NB4 (cell line): ENCODE data around the gene SUCO.

Experiments
- DNase-seq: peaks from one replicate; pipeline ENCODE4 v3.0.0; 2010; ENCODE audit warnings: low read depth
- H3K4me3 ChIP-seq: one replicate; pipeline ENCODE4 v1.5.1; 2011; ENCODE audit warnings: mild to moderate bottlenecking, low read depth, low read length, moderate library complexity
- CTCF ChIP-seq: IDR thresholded peaks from one replicate; pipeline ENCODE4 v1.5.1; 2012; ENCODE audit warnings: low read depth, low read length
- MYC ChIP-seq: IDR thresholded peaks from 2 replicates; pipeline ENCODE4 v1.6.1; 2011; ENCODE audit warnings: low read depth, low read length
- POLR2A ChIP-seq: IDR thresholded peaks from 2 replicates; pipeline ENCODE4 v1.6.1; 2011; ENCODE audit warnings: mild to moderate bottlenecking; ENCODE audit not compliant: insufficient read length; ENCODE audit errors: extremely low read depth
- TF ChIP-seq, protein P1 (sequence below): IDR thresholded peaks from 2 replicates; pipeline ENCODE4 v1.6.1; 2011; ENCODE audit warnings: low read depth, low read length

The SUCO gene

GRCh38 chr1:172531412-172532182 is 1.4 kb upstream of the SUCO start:
- no peak for DNase-seq
- H3K4me3 ChIP-seq = peak overlapping the region; percentile 81
- TF ChIP-seq POLR2A (no peak), MYC (no peak), CTCF (no peak)
- TF ChIP-seq, protein P1, sequence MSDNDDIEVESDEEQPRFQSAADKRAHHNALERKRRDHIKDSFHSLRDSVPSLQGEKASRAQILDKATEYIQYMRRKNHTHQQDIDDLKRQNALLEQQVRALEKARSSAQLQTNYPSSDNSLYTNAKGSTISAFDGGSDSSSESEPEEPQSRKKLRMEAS = no peak

GRCh38 chr1:172532183-172532699 is 709 bp upstream of the SUCO start:
- TF ChIP-seq, protein P1 = peak; percentile 47; the same call in 1 of the 2 replicates
- TF ChIP-seq MYC (no peak), POLR2A (peak; percentile 84)
- H3K4me3 ChIP-seq = peak overlapping the region; percentile 81
- DNase-seq = peak; percentile 97

GRCh38 chr1:172533513-172534151 is 682 bp downstream of the SUCO start:
- DNase-seq = peak; percentile 62
- TF ChIP-seq MYC = no peak
- TF ChIP-seq, protein P1 = 0 out of 2 replicates have a peak, but pooled peaks have one; percentile 20
- H3K4me3 ChIP-seq = peak overlapping the region; percentile 94

DNA sequence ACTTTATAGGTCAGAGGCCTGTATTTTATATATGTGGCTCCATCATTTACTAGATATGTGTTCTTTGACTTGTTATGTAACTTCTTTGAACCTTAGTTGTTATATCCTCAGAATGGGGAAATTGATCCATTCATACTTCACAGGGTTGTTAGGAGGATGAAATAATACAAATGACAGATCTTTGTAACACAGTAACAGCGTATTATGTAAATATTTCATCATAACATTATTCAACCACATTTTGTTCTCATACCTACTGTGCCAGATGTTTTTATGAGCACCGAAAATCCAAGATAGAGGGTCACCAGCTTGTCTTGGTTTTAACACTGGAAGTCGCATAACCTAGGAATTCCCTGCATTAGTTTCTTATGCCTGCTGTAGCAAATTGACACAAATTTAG is 3.3 kb downstream of the SUCO start:
- TF ChIP-seq MYC (no peak), CTCF (no peak), POLR2A (no peak)
- TF ChIP-seq, protein P1 = no peak
- H3K4me3 ChIP-seq = peak overlapping the region; percentile 94
- DNase-seq = peak; percentile 12

DNA sequence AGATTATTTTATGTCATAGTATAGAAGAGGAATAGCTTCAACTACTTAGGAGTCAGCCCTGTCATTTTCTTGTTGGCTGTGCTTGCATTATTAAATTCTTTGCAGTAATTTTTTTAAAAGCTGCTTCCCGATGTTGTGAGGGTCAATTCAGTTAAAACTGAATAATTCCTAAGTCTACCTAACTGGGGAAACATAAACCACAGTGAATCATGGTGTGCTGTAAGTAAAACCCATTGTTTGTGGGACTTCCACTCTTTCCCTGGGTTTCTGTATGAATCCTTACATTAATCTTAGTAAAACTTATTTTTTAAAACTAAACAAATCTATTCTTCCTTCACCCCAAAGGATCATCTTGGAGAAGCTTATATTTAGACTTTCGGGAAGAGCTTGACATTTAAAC is 4.4 kb downstream of the SUCO start:
- peak overlapping the region; percentile 13 for H3K4me3 ChIP-seq
- no peak for DNase-seq
- TF ChIP-seq MYC (no peak), CTCF (no peak), POLR2A (no peak)
- TF ChIP-seq, protein P1 = no peak

DNA sequence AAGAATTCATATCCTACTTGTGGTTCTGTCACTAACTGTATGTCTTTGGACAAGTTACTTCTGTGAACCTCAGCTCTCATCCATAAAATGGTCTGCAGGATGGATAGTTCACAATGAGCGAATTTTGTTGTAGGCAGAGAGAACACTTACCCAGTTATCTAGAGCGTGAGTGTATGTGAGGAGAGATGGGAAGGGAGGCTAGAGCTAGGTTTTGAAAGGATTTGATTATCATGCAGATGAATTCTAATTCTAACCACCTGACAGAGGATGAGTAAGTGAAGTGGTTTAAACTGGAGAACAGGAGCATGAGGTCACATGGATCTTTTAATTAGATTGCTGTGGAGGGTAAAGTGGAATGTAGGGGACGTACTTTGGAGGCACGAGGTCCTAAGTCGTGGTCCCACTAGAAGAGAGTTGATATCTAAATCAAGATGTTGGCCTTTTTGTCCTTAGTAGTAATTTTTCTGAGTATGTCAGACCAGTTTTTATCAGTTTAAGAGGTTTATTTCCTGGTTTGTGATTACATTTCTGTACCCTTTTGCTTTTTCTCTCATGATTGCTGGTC is 5.0 kb downstream of the SUCO start:
- DNase-seq = no peak
- peak overlapping the region; percentile 13 for H3K4me3 ChIP-seq
- TF ChIP-seq POLR2A (no peak), MYC (no peak), CTCF (no peak)
- TF ChIP-seq, protein P1 = no peak
